B cell (primary cell): Measurements from ENCODE around the gene SGPP2.

Experiments
- CTCF ChIP-seq: fragments of 200-600 bp; IDR thresholded peaks from one replicate; pipeline ENCODE4 v1.8.0; 2022; ENCODE audit warnings: antibody characterized with exemption, mild to moderate bottlenecking
- EZH2 ChIP-seq: IDR thresholded peaks from 2 replicates; pipeline ENCODE4 v1.6.1; 2012; ENCODE audit warnings: borderline replicate concordance, low read depth, mild to moderate bottlenecking, moderate library complexity, low read length; ENCODE audit not compliant: insufficient read depth, poor library complexity, severe bottlenecking

- TF ChIP-seq CTCF (no peak), EZH2 (no peak)
Measured at GRCh38 chr2:222566229-222566628, 141.9 kb downstream of the SGPP2 start.
